Keratinocyte (primary cell): ENCODE measurements around the gene UGGT2. TPM values are rescaled to one million over a fixed set of nuclear protein-coding genes. Genes with fewer than 3 reads are reported as not detected.
A peak's percentile ranks its signal among the peaks of the same experiment; 100 is the strongest.

Experiments
- DNase-seq: peaks from one replicate; pipeline ENCODE4 v3.0.0-alpha.2; 2011; ENCODE audit warnings: low read depth, missing footprints, low spot score
- FAIRE-seq: peaks from 2 replicates; lab custom pipeline; 2011; peaks lifted over from hg19 to GRCh38; lab: Jason Lieb, UNC
- H2AFZ ChIP-seq: 2 replicates; pipeline ENCODE4 v1.6.0; 2012; ENCODE audit warnings: low read length, control low read depth, inconsistent platforms; ENCODE audit not compliant: control insufficient read depth
- H3K27ac ChIP-seq: 2 replicates; pipeline ENCODE4 v1.5.1; 2011; ENCODE audit warnings: low read length; ENCODE audit not compliant: control insufficient read depth, insufficient read depth
- H3K27me3 ChIP-seq: 3 replicates; pipeline ENCODE4 v1.6.0; 2011; ENCODE audit warnings: low read length; ENCODE audit not compliant: control insufficient read depth, insufficient read depth; ENCODE audit errors: extremely low read depth
- H3K36me3 ChIP-seq, 2 experiments: 2 replicates in 1 of 2; 3 replicates in 1 of 2; pipeline ENCODE4 v1.5.1; 2011; ENCODE audit warnings: low read length in 2 of 2, mild to moderate bottlenecking in 1 of 2; ENCODE audit not compliant: control insufficient read depth in 2 of 2, insufficient read depth in 2 of 2; ENCODE audit errors: extremely low read depth in 1 of 2
- H3K4me1 ChIP-seq: 3 replicates; pipeline ENCODE4 v1.5.1; 2011; ENCODE audit warnings: low read length; ENCODE audit not compliant: control insufficient read depth, insufficient read depth; ENCODE audit errors: extremely low read depth
- H3K4me2 ChIP-seq: 3 replicates; pipeline ENCODE4 v1.6.0; 2011; ENCODE audit warnings: low read depth, low read length; ENCODE audit not compliant: control insufficient read depth, insufficient read depth; ENCODE audit errors: extremely low read depth
- H3K4me3 ChIP-seq, 3 experiments: fragments of 200-600 bp in 1 of 3; sonication (generic) in 1 of 3; 2 replicates in 2 of 3; 3 replicates in 1 of 3; pipeline ENCODE4 v1.5.1; 2011 to 2016; ENCODE audit warnings: low read length in 3 of 3, mild to moderate bottlenecking in 3 of 3, control low read depth in 2 of 3, inconsistent platforms in 1 of 3, low read depth in 1 of 3, mixed read lengths in 1 of 3, mixed run types in 1 of 3, moderate library complexity in 1 of 3; ENCODE audit not compliant: control insufficient read depth in 2 of 3, insufficient read depth in 2 of 3; ENCODE audit errors: extremely low read depth in 1 of 3
- H3K79me2 ChIP-seq: 2 replicates; pipeline ENCODE4 v1.6.0; 2012; ENCODE audit warnings: low read length; ENCODE audit not compliant: control insufficient read depth, insufficient read depth
- H3K9ac ChIP-seq: 3 replicates; pipeline ENCODE4 v1.6.0; 2011; ENCODE audit warnings: low read length; ENCODE audit not compliant: control insufficient read depth, insufficient read depth; ENCODE audit errors: extremely low read depth
- H3K9me1 ChIP-seq: 3 replicates; pipeline ENCODE4 v1.6.0; 2011; ENCODE audit warnings: low read length; ENCODE audit not compliant: control insufficient read depth, insufficient read depth; ENCODE audit errors: extremely low read depth
- H3K9me3 ChIP-seq: 2 replicates; pipeline ENCODE4 v1.5.1; 2012; ENCODE audit warnings: low read depth, low read length; ENCODE audit not compliant: control insufficient read depth
- H4K20me1 ChIP-seq: 3 replicates; pipeline ENCODE4 v1.6.0; 2011; ENCODE audit warnings: low read length; ENCODE audit not compliant: control insufficient read depth, insufficient read depth; ENCODE audit errors: extremely low read depth
- EZH2 ChIP-seq: IDR thresholded peaks from one replicate; pipeline ENCODE4 v1.6.1; 2012; ENCODE audit warnings: inconsistent platforms, mild to moderate bottlenecking, low read length, moderate library complexity
- dilution Hi-C: fragments of 300-500 bp; cut with MboI; formaldehyde crosslinking; loops from one replicate; pipeline ENCODE4 v1.7.0; 2020; ENCODE audit warnings: low sequenced_read_pairs; ENCODE audit not compliant: extremely low pct_ligation_motif_present
- polyA plus RNA-seq, 5 experiments: library from polyadenylated mRNA; depleted of rRNA in 3 of 5; stranded (reverse) in 3 of 5; stranded (forward) in 1 of 5; unstranded in 1 of 5; fragments of >200 nt; gene quantifications; 1 replicate in 1 of 5; 2 replicates in 3 of 5; 3 replicates in 1 of 5; pipeline versions ENCODE4 v1.2.1 to v1.2.3, GENCODE V29; 2011 to 2012; ENCODE audit warnings: missing spikeins in 2 of 5, low read depth in 1 of 5, low replicate concordance in 1 of 5
- TF ChIP-seq, protein P1 (sequence below), 3 experiments: IDR thresholded peaks in 1 of 3; conservative IDR thresholded peaks in 1 of 3; optimal IDR thresholded peaks in 1 of 3; 2 replicates in 2 of 3; 3 replicates in 1 of 3; pipeline versions ENCODE3 to v1.5.1; 2011; ENCODE audit warnings: low read length in 3 of 3, mild to moderate bottlenecking in 3 of 3, moderate library complexity in 2 of 3, control low read depth in 1 of 3, inconsistent platforms in 1 of 3; ENCODE audit not compliant: insufficient read depth in 2 of 3; ENCODE audit errors: extremely low read depth in 1 of 3

The UGGT2 gene
- polyA plus RNA-seq, 1 donor (not counting 4 experiments of a cell fraction or from before 2014, with no cell fraction given), result 12.5 TPM

DNA sequence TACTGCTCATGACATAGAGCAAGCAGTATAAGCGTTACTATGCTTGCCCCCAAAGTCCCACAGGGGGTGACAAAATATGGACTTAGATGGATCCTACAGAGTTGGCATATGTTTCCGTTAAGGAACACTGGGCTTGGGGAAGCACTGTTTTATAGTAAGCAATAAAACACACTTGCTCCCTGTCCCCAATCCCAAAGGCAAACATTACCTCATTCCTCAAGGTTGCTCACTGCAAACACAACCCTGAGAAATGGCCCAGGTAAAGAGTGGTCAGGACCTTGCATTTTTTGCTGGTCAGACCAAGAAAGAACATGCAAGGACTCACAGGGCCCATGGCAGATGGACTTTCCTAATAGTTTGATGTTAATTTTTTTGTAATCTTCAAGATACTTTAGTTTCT lies 32.3 kb downstream of the UGGT2 start:
- FAIRE-seq (no peak), DNase-seq (no peak)
- Histone ChIP-seq H3K9me3 (no peaks in the 10 kb centered on the region), H3K27ac (no peak overlapping the region), H2AFZ (no peak overlapping the region), H3K36me3 (peaks cover 0 to 4% of the 10 kb centered on the region in 2 experiments), H3K4me3 (no peak overlapping the region), H3K9me1 (no peaks in the 10 kb centered on the region), H3K27me3 (no peaks in the 10 kb centered on the region), H3K9ac (no peak overlapping the region), H4K20me1 (no peaks in the 10 kb centered on the region), H3K4me1 (no peaks in the 10 kb centered on the region), H3K4me2 (no peak overlapping the region), H3K79me2 (no peaks in the 10 kb centered on the region)
- dilution Hi-C loops, result no loop called here
- TF ChIP-seq, protein P1, sequence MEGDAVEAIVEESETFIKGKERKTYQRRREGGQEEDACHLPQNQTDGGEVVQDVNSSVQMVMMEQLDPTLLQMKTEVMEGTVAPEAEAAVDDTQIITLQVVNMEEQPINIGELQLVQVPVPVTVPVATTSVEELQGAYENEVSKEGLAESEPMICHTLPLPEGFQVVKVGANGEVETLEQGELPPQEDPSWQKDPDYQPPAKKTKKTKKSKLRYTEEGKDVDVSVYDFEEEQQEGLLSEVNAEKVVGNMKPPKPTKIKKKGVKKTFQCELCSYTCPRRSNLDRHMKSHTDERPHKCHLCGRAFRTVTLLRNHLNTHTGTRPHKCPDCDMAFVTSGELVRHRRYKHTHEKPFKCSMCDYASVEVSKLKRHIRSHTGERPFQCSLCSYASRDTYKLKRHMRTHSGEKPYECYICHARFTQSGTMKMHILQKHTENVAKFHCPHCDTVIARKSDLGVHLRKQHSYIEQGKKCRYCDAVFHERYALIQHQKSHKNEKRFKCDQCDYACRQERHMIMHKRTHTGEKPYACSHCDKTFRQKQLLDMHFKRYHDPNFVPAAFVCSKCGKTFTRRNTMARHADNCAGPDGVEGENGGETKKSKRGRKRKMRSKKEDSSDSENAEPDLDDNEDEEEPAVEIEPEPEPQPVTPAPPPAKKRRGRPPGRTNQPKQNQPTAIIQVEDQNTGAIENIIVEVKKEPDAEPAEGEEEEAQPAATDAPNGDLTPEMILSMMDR (optimal IDR thresholded peaks at IDR 0.05 in 1 of 3, IDR thresholded peaks at IDR 0.05 in 1 of 3, conservative IDR thresholded peaks at IDR 0.05 in 1 of 3; ENCODE audit: extremely low read depth in 1 of 3, insufficient read depth in 2 of 3, low read length in 3 of 3), result no peak
- TF ChIP-seq EZH2, result no peak

DNA sequence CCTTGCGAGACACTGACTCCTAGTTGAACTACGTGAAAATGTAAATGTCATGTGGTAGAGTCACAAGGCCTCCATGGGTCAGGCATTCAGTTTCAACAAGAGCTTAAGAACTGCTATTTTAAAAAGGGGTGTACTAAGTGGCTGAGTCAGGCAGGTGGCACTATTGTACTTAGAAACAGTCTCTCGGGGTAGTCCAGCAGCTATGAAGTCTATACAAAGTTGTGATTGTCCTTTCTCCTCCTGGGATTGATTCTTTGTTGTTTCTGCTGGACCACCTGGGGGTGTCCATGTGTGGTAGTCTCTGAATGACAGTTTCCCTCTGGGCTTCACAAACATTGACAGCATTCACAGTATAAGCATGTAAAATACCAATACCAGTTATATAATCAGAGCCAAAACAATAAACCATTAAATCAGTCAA lies 33.0 kb downstream of the UGGT2 start:
- Histone ChIP-seq H3K79me2 (no peaks in the 10 kb centered on the region), H3K9me3 (no peaks in the 10 kb centered on the region), H3K4me3 (no peak overlapping the region), H3K4me2 (no peak overlapping the region), H4K20me1 (no peaks in the 10 kb centered on the region), H3K9ac (no peak overlapping the region), H3K27me3 (no peaks in the 10 kb centered on the region), H3K4me1 (no peaks in the 10 kb centered on the region), H3K9me1 (no peaks in the 10 kb centered on the region), H2AFZ (no peak overlapping the region), H3K27ac (no peak overlapping the region), H3K36me3 (peaks cover 0 to 4% of the 10 kb centered on the region in 2 experiments)
- dilution Hi-C loops, result no loop called here
- DNase-seq, result no peak
- TF ChIP-seq, protein P1 (optimal IDR thresholded peaks at IDR 0.05 in 1 of 3, IDR thresholded peaks at IDR 0.05 in 1 of 3, conservative IDR thresholded peaks at IDR 0.05 in 1 of 3; ENCODE audit: extremely low read depth in 1 of 3, insufficient read depth in 2 of 3, low read length in 3 of 3), result peak; percentile 64 to 66 (median 64)
- no peak for TF ChIP-seq EZH2
- FAIRE-seq, result peak; percentile 17
